ENCODE results near the gene PPP1R13L.

The PPP1R13L gene

GRCh38 chr19:45391871-45392665 is 12.8 kb downstream of the PPP1R13L start:
- no peak for TF ChIP-seq CTCF (IDR thresholded peaks at IDR 0.05; ENCODE audit: low read depth, low read length)
- H3K4me3 ChIP-seq (ENCODE audit: low read depth, low read length): no peak overlapping the region

GRCh38 chr19:45391346-45391745 is 13.5 kb downstream of the PPP1R13L start:
- TF ChIP-seq CTCF (IDR thresholded peaks at IDR 0.05; ENCODE audit: low read depth, low read length): no peak
- no peak overlapping the region for H3K4me3 ChIP-seq (ENCODE audit: low read depth, low read length)

GRCh38 chr19:45385392-45386221 is 19.3 kb downstream of the PPP1R13L start:
- no peak for TF ChIP-seq CTCF (IDR thresholded peaks at IDR 0.05; ENCODE audit: low read depth, low read length)
- H3K4me3 ChIP-seq (ENCODE audit: low read depth, low read length): no peak overlapping the region

GRCh38 chr19:45382426-45382825 is 22.4 kb downstream of the PPP1R13L start:
- H3K4me3 ChIP-seq (ENCODE audit: low read depth, low read length): no peak overlapping the region
- no peak for TF ChIP-seq CTCF (IDR thresholded peaks at IDR 0.05; ENCODE audit: low read depth, low read length)

GRCh38 chr19:45380107-45380506 is 24.8 kb downstream of the PPP1R13L start:
- no peak for TF ChIP-seq CTCF (IDR thresholded peaks at IDR 0.05; ENCODE audit: low read depth, low read length)

GRCh38 chr19:45376045-45376724 is 28.7 kb downstream of the PPP1R13L start:
- TF ChIP-seq CTCF (IDR thresholded peaks at IDR 0.05; ENCODE audit: low read depth, low read length): no peak

More at GRCh38 chr19:45380107-45380506, 24.8 kb downstream of the PPP1R13L start:
- no peak overlapping the region for H3K4me3 ChIP-seq (ENCODE audit: low read depth, low read length)

More at GRCh38 chr19:45376045-45376724, 28.7 kb downstream of the PPP1R13L start:
- H3K4me3 ChIP-seq (ENCODE audit: low read depth, low read length): no peak overlapping the region
